HS-5 (cell line): ENCODE results near the gene CCDC74B.
"Not testable (repeated sequence)": the region's sequence is repeated elsewhere in the genome, so short reads cannot be mapped to it uniquely, and the experiment has no call there.

Experiments used
- DNase-seq: peaks from one replicate; pipeline ENCODE4 v3.0.0-alpha.2; 2012; ENCODE audit warnings: low read depth

Gene CCDC74B

GRCh38 chr2:130102597-130103363 is 42.1 kb downstream of the CCDC74B start:
- DNase-seq = not testable (repeated sequence)
